ENCODE measurements around the gene CD248. TPM values are rescaled to one million over a fixed set of nuclear protein-coding genes. Genes with fewer than 3 reads are reported as not detected.

Gene CD248
- total RNA-seq, 1 donor from 2014 or later, result 193 TPM

DNA sequence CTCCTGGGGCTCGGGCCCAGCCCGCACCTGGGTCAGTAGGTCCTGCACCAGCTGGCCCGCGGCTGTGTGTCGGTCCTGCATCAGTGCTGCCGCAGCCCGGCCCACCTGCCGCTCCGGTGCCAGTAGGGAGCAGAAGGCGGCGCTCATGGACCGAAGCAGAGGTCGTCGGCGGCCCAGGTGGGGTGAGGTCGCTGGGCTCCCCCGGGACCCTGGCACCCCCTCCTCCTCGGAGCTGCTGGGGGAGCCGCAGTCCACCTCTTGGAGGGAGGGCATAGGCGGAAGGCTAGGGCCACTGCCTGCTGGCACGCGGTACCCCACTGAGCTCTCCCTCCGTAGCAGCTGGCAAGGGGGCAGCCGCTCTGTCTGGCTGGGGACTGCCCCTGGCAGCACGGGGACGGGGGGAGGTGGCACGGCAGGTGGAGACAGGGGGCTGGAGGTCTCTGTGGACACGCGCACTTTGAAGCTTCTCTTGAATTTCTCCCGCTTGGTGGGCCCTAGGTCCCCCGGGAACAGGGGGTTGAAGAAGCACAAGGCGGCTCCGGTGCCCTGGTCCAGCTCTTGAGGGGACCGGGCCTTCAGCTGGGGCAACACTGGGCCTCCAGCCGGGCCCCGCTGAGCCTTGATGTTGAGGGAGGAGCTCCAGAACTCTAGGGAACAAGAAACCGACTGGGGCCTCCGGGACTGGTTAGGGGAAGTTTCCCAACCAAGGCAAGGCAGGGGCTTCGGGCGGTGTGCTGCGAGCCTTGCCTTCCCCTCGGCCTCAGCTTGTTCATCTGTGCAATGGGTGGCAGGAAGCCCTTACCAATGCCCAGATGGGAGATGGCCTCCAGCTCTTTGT, 18.0 kb upstream of the CD248 start:
- Histone ChIP-seq H3K27ac (no peak overlapping the region), H3K4me1 (peaks cover 13 to 23% of the 10 kb centered on the region in 2 donors), H3K9me3 (no peaks in the 10 kb centered on the region), H3K27me3 (no peaks in the 10 kb centered on the region), H3K4me3 (peak overlapping the region; percentile 72 to 78), H3K36me3 (peaks cover 23 to 28% of the 10 kb centered on the region in 2 donors)
- TF ChIP-seq, protein P1, sequence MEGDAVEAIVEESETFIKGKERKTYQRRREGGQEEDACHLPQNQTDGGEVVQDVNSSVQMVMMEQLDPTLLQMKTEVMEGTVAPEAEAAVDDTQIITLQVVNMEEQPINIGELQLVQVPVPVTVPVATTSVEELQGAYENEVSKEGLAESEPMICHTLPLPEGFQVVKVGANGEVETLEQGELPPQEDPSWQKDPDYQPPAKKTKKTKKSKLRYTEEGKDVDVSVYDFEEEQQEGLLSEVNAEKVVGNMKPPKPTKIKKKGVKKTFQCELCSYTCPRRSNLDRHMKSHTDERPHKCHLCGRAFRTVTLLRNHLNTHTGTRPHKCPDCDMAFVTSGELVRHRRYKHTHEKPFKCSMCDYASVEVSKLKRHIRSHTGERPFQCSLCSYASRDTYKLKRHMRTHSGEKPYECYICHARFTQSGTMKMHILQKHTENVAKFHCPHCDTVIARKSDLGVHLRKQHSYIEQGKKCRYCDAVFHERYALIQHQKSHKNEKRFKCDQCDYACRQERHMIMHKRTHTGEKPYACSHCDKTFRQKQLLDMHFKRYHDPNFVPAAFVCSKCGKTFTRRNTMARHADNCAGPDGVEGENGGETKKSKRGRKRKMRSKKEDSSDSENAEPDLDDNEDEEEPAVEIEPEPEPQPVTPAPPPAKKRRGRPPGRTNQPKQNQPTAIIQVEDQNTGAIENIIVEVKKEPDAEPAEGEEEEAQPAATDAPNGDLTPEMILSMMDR (IDR thresholded peaks at IDR 0.05), result no peak
- intact Hi-C loops (cut with DNase I), result no loop called here
- no peak for DNase-seq (ENCODE audit: low spot score in 2 of 2)

DNA sequence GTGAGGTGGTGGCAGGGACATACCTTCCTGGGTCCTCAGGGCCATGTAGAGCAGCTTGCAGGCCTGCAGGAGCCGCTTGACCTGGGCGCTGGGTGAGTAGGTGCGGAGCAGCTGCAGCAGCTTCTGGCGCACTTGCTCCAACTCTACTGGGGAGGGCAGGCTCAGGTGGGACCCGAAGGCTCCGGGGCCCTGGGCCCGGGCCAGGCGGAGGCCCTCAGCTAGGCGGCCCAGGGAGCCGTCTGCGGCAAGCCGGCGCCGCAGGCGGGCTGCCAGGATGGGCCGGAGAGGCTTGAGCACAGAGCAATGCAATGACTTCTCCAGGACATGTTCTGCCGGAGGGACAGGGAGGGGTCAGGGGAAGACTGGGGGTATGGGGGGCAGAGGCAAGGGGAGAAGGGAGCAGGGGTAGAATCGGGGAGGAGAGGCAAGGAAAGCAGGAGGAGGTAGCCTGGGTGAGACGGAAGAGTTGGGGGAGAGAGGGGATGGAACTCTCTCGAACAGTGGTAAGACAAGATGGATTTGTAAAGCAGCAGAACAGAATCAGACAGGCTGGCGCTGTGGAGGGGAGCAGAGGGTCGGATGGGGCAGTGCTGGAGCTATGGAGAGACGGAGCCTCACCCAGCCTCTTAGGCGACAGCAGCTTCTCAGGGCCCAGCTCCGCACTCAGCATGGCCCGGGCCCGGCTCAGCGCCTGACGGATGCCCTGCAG, 17.2 kb upstream of the CD248 start:
- H3K4me3 ChIP-seq, result no peak overlapping the region
- H3K27ac ChIP-seq, result no peak overlapping the region
- peaks cover 15 to 22% of the 10 kb centered on the region in 2 donors for H3K36me3 ChIP-seq
- no peaks in the 10 kb centered on the region for H3K9me3 ChIP-seq
- no peaks in the 10 kb centered on the region for H3K27me3 ChIP-seq
- DNase-seq (ENCODE audit: low spot score in 2 of 2), result no peak
- H3K4me1 ChIP-seq, result peaks cover 13 to 23% of the 10 kb centered on the region in 2 donors
- intact Hi-C loops (cut with DNase I), result no loop called here
- TF ChIP-seq, protein P1 (IDR thresholded peaks at IDR 0.05), result no peak

DNA sequence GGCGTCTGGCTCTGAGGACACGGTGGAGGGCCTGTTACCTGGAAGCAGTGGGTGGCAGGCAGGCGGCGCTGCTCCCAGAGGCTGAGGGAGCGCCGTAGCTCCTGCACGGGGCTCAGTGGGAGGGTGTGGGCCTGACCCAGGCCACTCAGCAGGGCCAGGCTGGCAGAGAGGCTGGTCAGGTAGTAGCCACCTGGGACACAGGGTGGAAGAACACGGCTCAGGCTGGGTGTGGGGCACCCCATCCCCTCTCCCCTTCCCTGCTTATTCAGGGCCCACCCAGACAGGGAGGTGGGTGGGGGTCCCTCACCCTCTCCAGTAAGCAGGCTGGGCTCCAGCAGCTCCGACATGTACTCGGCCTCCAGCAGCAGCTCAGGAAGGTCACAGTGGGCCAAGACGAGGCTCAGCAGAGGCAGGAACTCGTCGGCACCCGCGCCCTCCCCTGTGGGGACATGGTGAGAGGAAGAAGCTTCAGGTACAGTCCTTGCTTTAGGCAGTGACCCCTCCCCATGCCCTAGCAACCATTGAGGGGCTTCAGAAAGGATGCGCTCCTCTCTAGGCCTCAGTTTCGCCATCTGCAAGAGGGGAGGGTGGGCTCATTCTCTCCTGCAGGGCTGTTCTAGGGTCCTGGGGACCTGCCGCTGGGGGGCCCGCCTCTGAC, 16.5 kb upstream of the CD248 start:
- intact Hi-C loops (cut with DNase I), result no loop called here
- Histone ChIP-seq H3K4me1 (peaks cover 13 to 28% of the 10 kb centered on the region in 2 donors), H3K9me3 (no peaks in the 10 kb centered on the region), H3K27me3 (no peaks in the 10 kb centered on the region), H3K4me3 (no peak overlapping the region), H3K36me3 (peaks cover 15 to 16% of the 10 kb centered on the region in 2 donors), H3K27ac (no peak overlapping the region)
- TF ChIP-seq, protein P1 (IDR thresholded peaks at IDR 0.05), result no peak
- no peak for DNase-seq (ENCODE audit: low spot score in 2 of 2)

GRCh38 chr11:66332371-66333219, 15.8 kb upstream of the CD248 start:
- peaks cover 13 to 34% of the 10 kb centered on the region in 2 donors for H3K4me1 ChIP-seq
- no peaks in the 10 kb centered on the region for H3K27me3 ChIP-seq
- intact Hi-C loops (cut with DNase I), result no loop called here
- H3K27ac ChIP-seq, result no peak overlapping the region
- no peak overlapping the region for H3K4me3 ChIP-seq
- TF ChIP-seq, protein P1 (IDR thresholded peaks at IDR 0.05), result no peak
- DNase-seq (ENCODE audit: low spot score in 2 of 2), result no peak
- H3K9me3 ChIP-seq, result no peaks in the 10 kb centered on the region
- peaks cover 13 to 14% of the 10 kb centered on the region in 2 donors for H3K36me3 ChIP-seq
